Fibroblast of lung (primary cell): ENCODE data around the gene PCYT1B. TPM values are rescaled to one million over a fixed set of nuclear protein-coding genes. Genes with fewer than 3 reads are reported as not detected.

ENCODE experiments used
- DNase-seq, 2 donors: peaks; one replicate each; pipeline versions ENCODE4 v3.0.0 to v3.0.0-alpha.2; 2010; ENCODE audit warnings: low read depth in 2 of 2
- H2AFZ ChIP-seq: 2 replicates; pipeline ENCODE4 v1.5.1; 2012; ENCODE audit warnings: low read length, control low read depth, inconsistent platforms
- H3K27ac ChIP-seq: 2 replicates; pipeline ENCODE4 v1.5.1; 2011; ENCODE audit warnings: low read length, control low read depth; ENCODE audit not compliant: insufficient read depth
- H3K27me3 ChIP-seq: 2 replicates; pipeline ENCODE4 v1.5.1; 2011; ENCODE audit warnings: mild to moderate bottlenecking, low read length; ENCODE audit not compliant: control insufficient read depth, insufficient read depth
- H3K36me3 ChIP-seq: 2 replicates; pipeline ENCODE4 v1.5.1; 2011; ENCODE audit warnings: low read length; ENCODE audit not compliant: control insufficient read depth, insufficient read depth
- H3K4me1 ChIP-seq: 2 replicates; pipeline ENCODE4 v1.5.1; 2011; ENCODE audit warnings: low read length; ENCODE audit not compliant: control insufficient read depth, insufficient read depth; ENCODE audit errors: extremely low read depth
- H3K4me2 ChIP-seq: 2 replicates; pipeline ENCODE4 v1.5.1; 2011; ENCODE audit warnings: low read length, control low read depth; ENCODE audit not compliant: insufficient read depth; ENCODE audit errors: extremely low read depth
- H3K4me3 ChIP-seq, 4 experiments: fragments of 200-600 bp in 1 of 4; sonication (generic) in 1 of 4; replicated peaks in 1 of 4; 2 replicates each; pipeline ENCODE4 v1.5.1; 2011 to 2016; ENCODE audit warnings: low read length in 4 of 4, low read depth in 3 of 4, mild to moderate bottlenecking in 3 of 4, control low read depth in 2 of 4, inconsistent platforms in 1 of 4, mixed read lengths in 1 of 4; ENCODE audit not compliant: insufficient read depth in 1 of 4; ENCODE audit errors: control extremely low read depth in 1 of 4
- H3K79me2 ChIP-seq: 2 replicates; pipeline ENCODE4 v1.5.1; 2012; ENCODE audit warnings: mild to moderate bottlenecking, low read length, inconsistent platforms; ENCODE audit not compliant: control insufficient read depth, insufficient read depth
- H3K9ac ChIP-seq: 2 replicates; pipeline ENCODE4 v1.5.1; 2011; ENCODE audit warnings: mild to moderate bottlenecking, low read length, control low read depth; ENCODE audit not compliant: insufficient read depth
- H3K9me3 ChIP-seq: 2 replicates; pipeline ENCODE4 v1.5.1; 2012; ENCODE audit warnings: low read depth, low read length; ENCODE audit not compliant: control insufficient read depth, insufficient read depth
- H4K20me1 ChIP-seq: 2 replicates; pipeline ENCODE4 v1.5.1; 2011; ENCODE audit warnings: low read length; ENCODE audit not compliant: control insufficient read depth, insufficient read depth; ENCODE audit errors: extremely low read depth
- EZH2 ChIP-seq: IDR thresholded peaks from 2 replicates; pipeline ENCODE4 v1.5.1; 2012; ENCODE audit warnings: low read length, control low read depth, mild to moderate bottlenecking; ENCODE audit errors: missing control alignments
- polyA minus RNA-seq: library from RNA; depleted of rRNA, polyadenylated mRNA; stranded (reverse); fragments of >200 nt; gene quantifications from 2 replicates; pipeline ENCODE4 v1.2.3, GENCODE V29; 2011; ENCODE audit warnings: low replicate concordance
- polyA plus RNA-seq, 2 donors: library from polyadenylated mRNA; depleted of rRNA in 1 of 2; stranded (reverse) in 1 of 2; unstranded in 1 of 2; fragments of >200 nt; gene quantifications; 2 replicates each; pipeline ENCODE4 v1.2.1, GENCODE V29; 2011 to 2012; ENCODE audit warnings: missing spikeins in 1 of 2
- total RNA-seq: library from RNA; depleted of rRNA; stranded (reverse); fragments of >200 nt; gene quantifications from 2 replicates; pipeline ENCODE4 v1.2.1, GENCODE V29; 2014
- TF ChIP-seq, protein P1 (sequence below), 2 donors: IDR thresholded peaks in 1 of 2; conservative IDR thresholded peaks in 1 of 2; 1 replicate in 1 of 2; 2 replicates in 1 of 2; pipeline ENCODE4 v1.5.1; 2011 to 2012; ENCODE audit warnings: low read length in 2 of 2, control low read depth in 1 of 2, inconsistent platforms in 1 of 2, low read depth in 1 of 2, mild to moderate bottlenecking in 1 of 2

PCYT1B gene
- total RNA-seq: 0.17 and 0.51 TPM in 2 replicates
- 0.14 and 0.34 TPM in 2 replicates for polyA plus RNA-seq
- 0.07 and 0.13 TPM in 2 replicates for polyA plus RNA-seq (2012)
- polyA minus RNA-seq: 0.31 TPM in 1 of 2 replicates, not detected in the other

DNA sequence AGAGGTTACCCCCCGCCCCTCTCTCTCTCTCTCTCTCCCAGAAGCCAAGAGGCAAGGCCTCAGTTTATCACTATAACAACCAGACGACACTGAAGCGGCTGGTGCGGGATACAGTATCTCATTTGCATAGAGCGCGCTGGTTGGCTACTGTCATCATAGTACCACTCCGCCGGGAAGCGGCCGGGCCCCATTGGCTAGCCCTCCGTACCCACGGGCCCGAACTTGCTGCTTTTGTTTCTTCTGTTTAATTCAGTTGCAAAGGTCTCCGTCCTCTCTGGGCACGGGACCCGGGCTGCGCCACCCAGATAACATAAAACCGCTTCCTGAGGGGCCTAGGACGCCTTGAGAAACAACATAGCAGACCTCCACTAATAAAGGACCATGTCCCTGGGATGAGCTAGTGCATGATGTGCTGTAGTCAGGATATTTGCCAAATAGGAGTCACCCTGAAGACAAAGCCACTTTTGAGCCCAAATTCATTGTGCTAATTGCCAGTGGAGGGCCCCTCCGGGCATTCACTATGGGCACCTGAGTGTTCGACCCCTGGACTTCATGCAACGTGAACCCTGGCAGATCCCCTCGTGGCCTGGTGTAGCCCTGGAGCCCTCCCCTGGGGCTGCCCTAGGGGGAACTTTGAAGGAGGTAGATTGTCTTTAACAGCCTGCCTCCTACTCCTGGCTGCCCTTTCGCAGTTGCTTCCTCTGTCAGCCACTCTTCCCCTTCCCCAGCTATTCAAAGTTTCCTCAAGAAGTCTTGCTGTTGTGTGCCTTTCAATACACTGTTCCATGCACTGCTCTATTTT, at the start of gene PCYT1B:
Gene PCYT1B (minus strand): TSS at position 91 of the 802 bp plus-strand sequence. CDS start 242 bp downstream, outside the sequence.
- H3K9ac ChIP-seq: no peak within 1 kb of the TSS
- no peaks in the 10 kb centered on the region for H4K20me1 ChIP-seq
- no peaks in the 10 kb centered on the region for H3K79me2 ChIP-seq
- H3K9me3 ChIP-seq: no peaks in the 10 kb centered on the region
- H3K27ac ChIP-seq: no peak within 1 kb of the TSS
- H3K36me3 ChIP-seq: no peaks in the 10 kb centered on the region
- DNase-seq: peak; percentile 68 to 76
- H3K4me2 ChIP-seq: peak within 1 kb of the TSS; percentile 64
- H3K4me1 ChIP-seq: no peaks in the 10 kb centered on the region
- no peak for TF ChIP-seq EZH2
- TF ChIP-seq, protein P1, sequence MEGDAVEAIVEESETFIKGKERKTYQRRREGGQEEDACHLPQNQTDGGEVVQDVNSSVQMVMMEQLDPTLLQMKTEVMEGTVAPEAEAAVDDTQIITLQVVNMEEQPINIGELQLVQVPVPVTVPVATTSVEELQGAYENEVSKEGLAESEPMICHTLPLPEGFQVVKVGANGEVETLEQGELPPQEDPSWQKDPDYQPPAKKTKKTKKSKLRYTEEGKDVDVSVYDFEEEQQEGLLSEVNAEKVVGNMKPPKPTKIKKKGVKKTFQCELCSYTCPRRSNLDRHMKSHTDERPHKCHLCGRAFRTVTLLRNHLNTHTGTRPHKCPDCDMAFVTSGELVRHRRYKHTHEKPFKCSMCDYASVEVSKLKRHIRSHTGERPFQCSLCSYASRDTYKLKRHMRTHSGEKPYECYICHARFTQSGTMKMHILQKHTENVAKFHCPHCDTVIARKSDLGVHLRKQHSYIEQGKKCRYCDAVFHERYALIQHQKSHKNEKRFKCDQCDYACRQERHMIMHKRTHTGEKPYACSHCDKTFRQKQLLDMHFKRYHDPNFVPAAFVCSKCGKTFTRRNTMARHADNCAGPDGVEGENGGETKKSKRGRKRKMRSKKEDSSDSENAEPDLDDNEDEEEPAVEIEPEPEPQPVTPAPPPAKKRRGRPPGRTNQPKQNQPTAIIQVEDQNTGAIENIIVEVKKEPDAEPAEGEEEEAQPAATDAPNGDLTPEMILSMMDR (conservative IDR thresholded peaks at IDR 0.05 in 1 of 2, IDR thresholded peaks at IDR 0.05 in 1 of 2; ENCODE audit: low read depth in 1 of 2, low read length in 2 of 2): no peak
- H3K27me3 ChIP-seq: no peaks in the 10 kb centered on the region
- peak within 1 kb of the TSS; percentile 46 for H2AFZ ChIP-seq
- peak within 1 kb of the TSS in 3 of 4 experiments; percentile 14 to 50 (median 35) for H3K4me3 ChIP-seq

DNA sequence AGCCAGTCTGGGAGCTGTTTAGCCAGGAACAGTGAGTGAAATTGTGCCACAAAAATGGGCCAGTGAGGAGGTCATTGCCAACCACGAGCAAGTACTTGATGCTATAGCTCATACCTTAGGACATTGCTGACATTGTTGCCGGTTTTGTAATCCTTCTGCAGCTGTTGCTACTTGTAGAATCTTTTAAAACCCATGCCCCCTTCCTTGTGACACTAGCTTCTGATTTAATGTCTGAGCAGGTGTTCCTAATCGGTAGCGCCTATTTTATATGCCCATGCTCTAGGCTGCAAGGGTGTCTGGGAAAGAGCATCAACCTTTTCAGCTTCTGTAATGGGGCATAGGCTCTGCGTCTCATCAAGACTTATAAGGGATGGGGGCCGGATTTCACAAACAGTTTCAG, 49.1 kb upstream of the PCYT1B start:
- Histone ChIP-seq H3K36me3 (no peaks in the 10 kb centered on the region), H3K9me3 (no peaks in the 10 kb centered on the region), H2AFZ (no peak overlapping the region), H4K20me1 (no peaks in the 10 kb centered on the region), H3K4me2 (no peak overlapping the region), H3K27me3 (no peaks in the 10 kb centered on the region), H3K9ac (no peak overlapping the region), H3K4me1 (peaks cover 3% of the 10 kb centered on the region), H3K27ac (no peak overlapping the region), H3K4me3 (no peak overlapping the region), H3K79me2 (peaks cover 17% of the 10 kb centered on the region)
- peak in 1 of 2 donors; percentile 7 for DNase-seq
- TF ChIP-seq EZH2: no peak
- TF ChIP-seq, protein P1 (conservative IDR thresholded peaks at IDR 0.05 in 1 of 2, IDR thresholded peaks at IDR 0.05 in 1 of 2; ENCODE audit: low read depth in 1 of 2, low read length in 2 of 2): no peak

DNA sequence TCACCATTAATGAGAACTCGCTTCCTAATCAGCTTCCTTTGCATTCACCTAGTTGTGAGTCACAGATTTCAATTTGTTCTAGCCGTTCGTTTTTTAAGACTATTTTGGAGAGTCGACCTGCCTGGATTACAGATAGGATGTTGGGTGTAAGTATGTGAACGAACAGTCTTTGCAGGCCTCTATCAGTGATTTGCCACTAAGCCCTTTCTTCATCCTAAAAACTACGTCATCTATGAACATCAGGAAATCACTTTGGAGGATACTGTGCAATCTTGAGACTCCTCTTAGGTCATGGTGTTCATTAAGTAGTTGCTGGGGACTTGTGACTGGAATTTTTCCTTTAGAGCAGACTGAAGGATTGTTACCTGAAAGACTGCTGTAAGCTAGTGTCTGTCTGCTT, 47.7 kb upstream of the PCYT1B start:
- peak overlapping the region; percentile 71 for H3K4me2 ChIP-seq
- H3K36me3 ChIP-seq: no peaks in the 10 kb centered on the region
- no peaks in the 10 kb centered on the region for H4K20me1 ChIP-seq
- no peak for TF ChIP-seq EZH2
- TF ChIP-seq, protein P1 (conservative IDR thresholded peaks at IDR 0.05 in 1 of 2, IDR thresholded peaks at IDR 0.05 in 1 of 2; ENCODE audit: low read depth in 1 of 2, low read length in 2 of 2): no peak
- H3K9ac ChIP-seq: no peak overlapping the region
- H3K27me3 ChIP-seq: no peaks in the 10 kb centered on the region
- H3K9me3 ChIP-seq: no peaks in the 10 kb centered on the region
- H3K79me2 ChIP-seq: peaks cover 17% of the 10 kb centered on the region
- no peak for DNase-seq
- no peak overlapping the region for H2AFZ ChIP-seq
- peaks cover 3% of the 10 kb centered on the region for H3K4me1 ChIP-seq
- H3K27ac ChIP-seq: no peak overlapping the region
- peak overlapping the region; percentile 67 to 79 (median 71) for H3K4me3 ChIP-seq
